ENCODE results near the gene ROR1.

DNA sequence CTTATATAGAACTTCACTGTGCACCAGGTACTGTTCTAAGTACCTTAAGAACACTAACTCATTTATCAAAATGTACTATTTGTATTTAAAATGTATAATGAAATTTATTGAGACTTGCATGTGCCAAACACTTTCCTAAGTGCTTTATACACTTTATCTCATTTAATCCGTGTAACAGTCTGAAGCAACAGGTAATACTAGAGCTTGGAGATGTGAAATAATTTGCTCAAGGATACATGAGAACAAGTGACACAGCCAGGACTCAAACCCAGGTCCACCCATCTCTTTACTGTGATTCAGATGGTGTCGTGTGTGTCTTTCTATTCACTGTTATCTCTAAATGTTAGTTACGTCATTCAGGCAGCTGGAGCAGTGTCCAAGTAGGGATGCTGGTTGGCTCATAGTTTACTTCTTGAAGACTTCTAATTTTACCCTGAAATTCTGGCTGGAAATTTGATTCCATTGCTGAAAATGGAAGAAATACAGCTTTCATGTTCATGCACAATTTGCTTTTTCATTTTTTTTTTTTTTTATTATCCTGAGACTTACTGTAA is 259.9 kb downstream of the ROR1 start:
- TF ChIP-seq POLR2A (IDR thresholded peaks at IDR 0.05): no peak
- TF ChIP-seq, protein P1, sequence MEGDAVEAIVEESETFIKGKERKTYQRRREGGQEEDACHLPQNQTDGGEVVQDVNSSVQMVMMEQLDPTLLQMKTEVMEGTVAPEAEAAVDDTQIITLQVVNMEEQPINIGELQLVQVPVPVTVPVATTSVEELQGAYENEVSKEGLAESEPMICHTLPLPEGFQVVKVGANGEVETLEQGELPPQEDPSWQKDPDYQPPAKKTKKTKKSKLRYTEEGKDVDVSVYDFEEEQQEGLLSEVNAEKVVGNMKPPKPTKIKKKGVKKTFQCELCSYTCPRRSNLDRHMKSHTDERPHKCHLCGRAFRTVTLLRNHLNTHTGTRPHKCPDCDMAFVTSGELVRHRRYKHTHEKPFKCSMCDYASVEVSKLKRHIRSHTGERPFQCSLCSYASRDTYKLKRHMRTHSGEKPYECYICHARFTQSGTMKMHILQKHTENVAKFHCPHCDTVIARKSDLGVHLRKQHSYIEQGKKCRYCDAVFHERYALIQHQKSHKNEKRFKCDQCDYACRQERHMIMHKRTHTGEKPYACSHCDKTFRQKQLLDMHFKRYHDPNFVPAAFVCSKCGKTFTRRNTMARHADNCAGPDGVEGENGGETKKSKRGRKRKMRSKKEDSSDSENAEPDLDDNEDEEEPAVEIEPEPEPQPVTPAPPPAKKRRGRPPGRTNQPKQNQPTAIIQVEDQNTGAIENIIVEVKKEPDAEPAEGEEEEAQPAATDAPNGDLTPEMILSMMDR (IDR thresholded peaks at IDR 0.05): no peak

Measured in thyroid gland (tissue), 4 donors.